SJSA1 (cell line): ENCODE measurements around the gene REV1. TPM values are rescaled to one million over a fixed set of nuclear protein-coding genes. Genes with fewer than 3 reads are reported as not detected.

Experiments used
- DNase-seq, 2 experiments: peaks; one replicate each; pipeline ENCODE4 v3.0.0-alpha.2; 2015 to 2020; ENCODE audit warnings: low spot score in 2 of 2, low read depth in 1 of 2
- H3K27ac ChIP-seq: fragments of 250-450 bp; sonication (Bioruptor Pico); 2 replicates; pipeline ENCODE4 v1.5.1; 2020; ENCODE audit warnings: mild to moderate bottlenecking, moderate library complexity
- H3K27me3 ChIP-seq: fragments of 250-450 bp; sonication (Bioruptor Pico); replicated peaks from 2 replicates; pipeline ENCODE4 v1.5.1; 2020; ENCODE audit warnings: mild to moderate bottlenecking, moderate library complexity
- H3K36me3 ChIP-seq: fragments of 250-450 bp; sonication (Bioruptor Pico); 2 replicates; pipeline ENCODE4 v1.5.1; 2020; ENCODE audit warnings: mild to moderate bottlenecking
- H3K4me1 ChIP-seq: fragments of 250-450 bp; sonication (Bioruptor Pico); replicated peaks from 2 replicates; pipeline ENCODE4 v1.6.1; 2021; ENCODE audit warnings: mild to moderate bottlenecking
- H3K4me3 ChIP-seq: fragments of 250-450 bp; sonication (Bioruptor Pico); 2 replicates; pipeline ENCODE4 v1.5.1; 2020; ENCODE audit warnings: mild to moderate bottlenecking
- H3K9me3 ChIP-seq: fragments of 250-450 bp; sonication (Bioruptor Pico); replicated peaks from 2 replicates; pipeline ENCODE4 v1.5.1; 2020; ENCODE audit warnings: mild to moderate bottlenecking
- total RNA-seq: library from RNA; depleted of rRNA; stranded (reverse); fragments of >200 nt; shearing (Covaris generic); gene quantifications from 2 replicates; pipeline ENCODE4 v1.2.3, GENCODE V29; 2014

REV1 gene
- total RNA-seq, 1 experiment from 2014 or later: 27.2 TPM

- no peaks in the 10 kb centered on the region for H3K27me3 ChIP-seq
- no peak for DNase-seq
- no peaks in the 10 kb centered on the region for H3K9me3 ChIP-seq
- no peaks in the 10 kb centered on the region for H3K4me1 ChIP-seq
- H3K4me3 ChIP-seq: no peak overlapping the region
- H3K27ac ChIP-seq: no peak overlapping the region
- H3K36me3 ChIP-seq: peaks cover 95% of the 10 kb centered on the region
Measured at GRCh38 chr2:99399063-99399462, 90.8 kb downstream of the REV1 start.

DNA sequence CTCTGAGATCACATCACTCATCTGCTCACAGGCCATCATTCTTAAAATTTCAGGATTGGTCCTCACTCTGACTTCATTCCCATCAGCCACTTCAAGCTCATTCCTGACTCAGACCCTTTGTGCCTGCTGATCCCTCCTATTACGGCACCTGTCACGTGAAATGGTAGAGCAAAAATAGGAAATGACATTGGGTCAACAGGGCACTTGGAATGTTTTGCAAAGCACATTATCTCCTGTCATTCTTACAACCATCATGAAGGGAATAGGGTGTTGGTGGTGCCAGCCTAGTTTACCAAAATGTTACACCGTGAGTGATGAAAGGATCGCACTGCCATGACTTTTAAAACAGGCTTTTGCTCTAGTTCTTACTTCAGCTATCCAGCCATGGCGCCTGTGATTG, 91.5 kb downstream of the REV1 start:
- Histone ChIP-seq H3K27ac (no peak overlapping the region), H3K27me3 (no peaks in the 10 kb centered on the region), H3K4me3 (no peak overlapping the region), H3K9me3 (no peaks in the 10 kb centered on the region), H3K4me1 (no peaks in the 10 kb centered on the region), H3K36me3 (peaks cover 95% of the 10 kb centered on the region)
- DNase-seq: no peak

DNA sequence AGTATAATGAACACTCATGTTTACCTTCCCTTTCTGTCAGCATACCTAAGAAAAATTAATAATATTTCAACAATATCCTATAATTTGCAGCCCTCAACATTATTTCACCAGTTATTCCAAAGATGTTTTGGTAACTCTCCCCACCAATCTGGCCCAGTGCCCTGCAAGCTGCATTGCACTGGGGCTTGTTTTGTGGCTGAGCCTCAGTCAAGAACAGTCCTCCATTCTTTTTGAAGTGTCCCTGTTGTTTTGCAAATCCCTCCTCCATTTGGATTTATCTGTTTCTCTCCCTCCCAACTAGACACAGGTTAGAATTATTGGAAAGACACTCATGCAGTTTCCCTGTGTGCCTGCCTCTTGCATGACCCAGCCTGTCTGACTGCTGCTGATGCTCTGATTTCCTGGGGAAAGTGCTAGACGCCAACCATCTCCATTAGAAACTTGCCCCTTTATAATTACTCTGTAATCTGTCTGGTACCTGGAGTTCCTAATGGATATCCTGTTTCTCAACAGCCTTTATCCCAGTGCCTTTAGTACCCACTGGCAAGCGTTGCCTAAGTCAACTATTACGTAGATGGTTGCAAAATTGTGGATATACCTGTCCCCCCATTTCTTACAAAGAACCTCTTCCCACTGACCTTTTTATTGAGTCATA, 92.4 kb downstream of the REV1 start:
- Histone ChIP-seq H3K9me3 (no peaks in the 10 kb centered on the region), H3K4me1 (no peaks in the 10 kb centered on the region), H3K27me3 (no peaks in the 10 kb centered on the region), H3K36me3 (peaks cover 96% of the 10 kb centered on the region), H3K27ac (no peak overlapping the region), H3K4me3 (no peak overlapping the region)
- no peak for DNase-seq

DNA sequence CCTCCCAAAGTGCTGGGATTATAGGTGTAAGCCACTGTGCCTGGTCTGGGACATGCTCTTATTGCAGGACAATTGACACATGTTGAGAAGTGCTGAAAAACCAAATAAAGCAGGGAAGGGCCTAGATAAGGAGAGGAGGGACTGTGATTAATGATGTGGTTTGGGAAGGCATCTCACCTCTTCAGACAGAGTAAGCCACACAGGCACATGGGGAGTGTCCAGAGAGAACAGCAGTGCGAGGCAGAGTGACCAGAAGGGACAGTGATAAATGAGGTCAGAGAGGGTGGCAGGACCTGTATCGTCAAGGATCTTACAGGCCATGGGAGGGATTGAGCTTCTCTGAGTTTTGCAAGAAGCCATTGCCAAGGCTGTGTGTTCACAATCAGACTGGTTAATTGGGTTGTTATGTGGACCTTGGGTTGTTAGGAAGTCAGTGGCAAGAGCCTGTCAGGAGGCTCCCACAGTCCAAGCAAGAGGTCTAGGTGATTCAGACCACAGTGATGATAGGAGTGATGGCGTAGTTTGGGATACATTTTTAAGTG, 94.2 kb downstream of the REV1 start:
- no peak overlapping the region for H3K27ac ChIP-seq
- DNase-seq: no peak
- H3K36me3 ChIP-seq: peaks cover 92% of the 10 kb centered on the region
- no peaks in the 10 kb centered on the region for H3K9me3 ChIP-seq
- no peaks in the 10 kb centered on the region for H3K4me1 ChIP-seq
- no peaks in the 10 kb centered on the region for H3K27me3 ChIP-seq
- no peak overlapping the region for H3K4me3 ChIP-seq

DNA sequence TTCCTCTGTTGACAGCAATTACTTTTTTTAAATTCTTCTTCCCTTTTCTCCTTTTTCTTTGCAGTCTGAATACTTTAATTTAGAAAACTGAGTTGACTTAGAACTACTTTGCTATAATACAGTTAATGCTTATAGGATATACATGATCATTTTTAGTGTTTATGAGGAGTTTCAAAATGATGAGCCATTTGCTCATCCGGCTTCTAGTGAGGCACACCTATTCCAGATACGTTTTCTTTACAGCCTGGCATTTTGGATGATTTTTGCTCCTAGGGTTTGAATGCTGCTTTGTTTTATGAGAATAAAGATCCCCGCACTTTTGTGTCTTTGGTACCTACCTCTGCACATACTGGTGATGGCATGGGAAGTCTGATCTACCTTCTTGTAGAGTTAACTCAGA, 99.9 kb downstream of the REV1 start:
- Histone ChIP-seq H3K9me3 (no peaks in the 10 kb centered on the region), H3K4me3 (no peak overlapping the region), H3K36me3 (peaks cover 55% of the 10 kb centered on the region), H3K27ac (no peak overlapping the region), H3K27me3 (no peaks in the 10 kb centered on the region), H3K4me1 (no peaks in the 10 kb centered on the region)
- DNase-seq: no peak

DNA sequence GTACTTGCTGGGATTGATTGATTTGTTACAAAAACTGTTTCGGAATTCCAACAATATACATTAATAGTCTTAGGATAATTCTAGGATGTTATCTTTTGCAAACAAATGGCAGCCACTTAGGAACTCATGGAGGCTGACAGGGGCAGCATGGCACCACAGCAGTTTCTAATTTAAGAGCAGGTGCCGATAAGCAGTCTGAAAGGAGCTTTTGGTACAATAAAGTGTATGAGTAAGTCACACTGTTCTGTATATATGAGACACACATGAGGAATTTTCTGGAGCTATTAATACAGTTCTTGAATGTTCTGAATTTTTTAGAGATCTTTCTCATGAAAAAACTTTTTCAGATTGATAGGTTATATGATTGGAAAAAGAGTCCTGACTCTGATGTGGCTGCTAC, 100.4 kb downstream of the REV1 start:
- H3K27ac ChIP-seq: no peak overlapping the region
- DNase-seq: no peak
- H3K4me3 ChIP-seq: no peak overlapping the region
- H3K9me3 ChIP-seq: no peaks in the 10 kb centered on the region
- H3K4me1 ChIP-seq: no peaks in the 10 kb centered on the region
- no peaks in the 10 kb centered on the region for H3K27me3 ChIP-seq
- peaks cover 54% of the 10 kb centered on the region for H3K36me3 ChIP-seq

GRCh38 chr2:99388892-99389291, 100.9 kb downstream of the REV1 start:
- DNase-seq: no peak
- Histone ChIP-seq H3K27ac (no peak overlapping the region), H3K4me3 (no peak overlapping the region), H3K27me3 (no peaks in the 10 kb centered on the region), H3K4me1 (no peaks in the 10 kb centered on the region), H3K36me3 (peaks cover 52% of the 10 kb centered on the region), H3K9me3 (no peaks in the 10 kb centered on the region)

DNA sequence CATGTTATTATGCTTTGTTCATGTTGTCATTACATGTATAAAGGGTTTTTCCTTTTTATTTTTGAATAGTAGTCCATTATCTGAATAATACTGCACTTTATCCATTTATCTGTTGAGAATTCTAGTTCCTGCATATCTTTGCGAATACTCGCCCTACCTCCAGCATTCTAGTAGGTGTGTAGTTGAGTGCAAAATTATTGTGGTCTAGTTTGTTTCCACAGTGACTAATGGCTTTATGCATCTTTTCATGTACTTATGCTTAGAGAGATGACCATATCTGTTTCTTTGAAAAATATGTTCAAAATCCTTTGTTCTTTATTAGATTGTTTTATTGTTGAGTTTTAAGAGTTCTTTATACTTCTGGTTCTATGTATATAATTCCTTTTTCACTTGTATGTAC, 103.8 kb downstream of the REV1 start:
- H3K27ac ChIP-seq: no peak overlapping the region
- no peak for DNase-seq
- no peaks in the 10 kb centered on the region for H3K27me3 ChIP-seq
- no peaks in the 10 kb centered on the region for H3K4me1 ChIP-seq
- H3K36me3 ChIP-seq: peaks cover 56% of the 10 kb centered on the region
- no peaks in the 10 kb centered on the region for H3K9me3 ChIP-seq
- no peak overlapping the region for H3K4me3 ChIP-seq

- H3K27ac ChIP-seq: no peak overlapping the region
- no peak for DNase-seq
- no peak overlapping the region for H3K4me3 ChIP-seq
- no peaks in the 10 kb centered on the region for H3K9me3 ChIP-seq
- peaks cover 72% of the 10 kb centered on the region for H3K36me3 ChIP-seq
- H3K27me3 ChIP-seq: no peaks in the 10 kb centered on the region
- H3K4me1 ChIP-seq: no peaks in the 10 kb centered on the region
Measured at GRCh38 chr2:99382143-99382542, 107.7 kb downstream of the REV1 start.

GRCh38 chr2:99380376-99381010, 109.3 kb downstream of the REV1 start:
- Histone ChIP-seq H3K4me1 (no peaks in the 10 kb centered on the region), H3K4me3 (no peak overlapping the region), H3K27me3 (no peaks in the 10 kb centered on the region), H3K9me3 (no peaks in the 10 kb centered on the region), H3K36me3 (peaks cover 80% of the 10 kb centered on the region), H3K27ac (no peak overlapping the region)
- DNase-seq: no peak

GRCh38 chr2:99377879-99378278, 111.9 kb downstream of the REV1 start:
- no peak overlapping the region for H3K27ac ChIP-seq
- DNase-seq: no peak
- H3K36me3 ChIP-seq: peaks cover 86% of the 10 kb centered on the region
- H3K9me3 ChIP-seq: no peaks in the 10 kb centered on the region
- no peaks in the 10 kb centered on the region for H3K4me1 ChIP-seq
- H3K4me3 ChIP-seq: no peak overlapping the region
- H3K27me3 ChIP-seq: no peaks in the 10 kb centered on the region

DNA sequence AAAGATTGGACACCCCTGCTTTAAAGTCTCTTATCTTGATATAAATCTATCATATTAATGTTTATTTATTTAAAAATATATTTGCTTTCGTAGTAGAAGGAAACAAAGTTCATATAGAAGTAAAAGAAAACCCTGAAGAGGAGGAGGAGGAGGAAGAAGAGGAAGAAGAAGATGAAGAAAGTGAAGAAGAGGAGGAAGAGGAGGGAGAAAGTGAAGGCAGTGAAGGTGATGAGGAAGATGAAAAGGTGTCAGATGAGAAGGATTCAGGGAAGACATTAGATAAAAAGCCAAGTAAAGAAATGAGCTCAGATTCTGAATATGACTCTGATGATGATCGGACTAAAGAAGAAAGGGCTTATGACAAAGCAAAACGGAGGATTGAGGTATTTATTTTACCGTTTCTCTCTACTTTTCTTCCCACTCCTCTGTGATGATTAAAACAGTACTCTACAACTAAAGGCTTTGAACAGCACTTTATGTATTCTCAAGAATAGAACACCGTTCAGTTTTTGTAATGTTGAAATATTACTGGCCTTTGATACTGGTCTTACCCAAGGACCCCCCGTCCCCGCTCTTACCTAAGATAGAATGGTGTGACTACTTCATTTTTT, 113.5 kb downstream of the REV1 start:
- no peak overlapping the region for H3K27ac ChIP-seq
- H3K9me3 ChIP-seq: no peaks in the 10 kb centered on the region
- no peaks in the 10 kb centered on the region for H3K27me3 ChIP-seq
- H3K4me1 ChIP-seq: no peaks in the 10 kb centered on the region
- no peak for DNase-seq
- peaks cover 86% of the 10 kb centered on the region for H3K36me3 ChIP-seq
- no peak overlapping the region for H3K4me3 ChIP-seq

DNA sequence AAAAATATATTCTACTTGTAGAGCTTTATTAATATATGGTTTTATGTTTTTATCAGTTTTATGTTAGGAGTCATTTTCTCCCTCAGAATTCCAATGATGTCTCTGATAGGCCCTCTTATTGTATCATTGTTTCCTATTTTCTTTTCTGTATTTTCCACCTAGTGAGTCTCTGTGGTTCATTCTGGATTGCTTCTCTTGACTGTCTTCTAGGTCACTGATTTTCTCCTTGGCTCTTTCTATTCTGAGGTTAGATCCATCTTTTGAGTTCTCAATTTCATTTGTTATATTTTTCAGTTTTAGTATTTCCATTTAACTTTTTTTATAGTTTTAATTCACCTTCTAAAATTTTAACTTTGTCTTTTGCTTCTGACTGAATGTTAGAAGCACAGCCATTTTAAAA, 115.1 kb downstream of the REV1 start:
- Histone ChIP-seq H3K36me3 (peaks cover 87% of the 10 kb centered on the region), H3K4me1 (no peaks in the 10 kb centered on the region), H3K27me3 (no peaks in the 10 kb centered on the region), H3K9me3 (no peaks in the 10 kb centered on the region), H3K4me3 (no peak overlapping the region), H3K27ac (no peak overlapping the region)
- DNase-seq: no peak

DNA sequence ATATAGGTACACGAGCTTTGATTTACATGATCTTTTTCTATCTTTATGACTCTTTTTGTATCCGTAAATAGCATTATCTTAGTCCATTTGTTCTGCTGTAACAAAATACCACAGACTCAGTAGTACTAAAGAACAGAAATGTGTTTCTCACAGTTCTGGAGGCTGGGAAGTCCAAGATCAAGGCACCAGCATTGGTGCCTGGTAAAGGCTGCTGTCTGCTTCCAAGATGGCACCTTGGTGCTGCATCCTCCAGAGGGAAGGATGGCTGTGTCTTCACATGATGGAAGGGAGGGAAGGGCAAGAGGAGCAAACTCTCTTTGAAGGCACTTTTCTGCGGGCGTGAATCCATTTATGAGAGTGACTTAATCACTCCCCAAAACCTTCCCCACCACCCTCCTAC, 116.7 kb downstream of the REV1 start:
- Histone ChIP-seq H3K36me3 (peaks cover 89% of the 10 kb centered on the region), H3K27me3 (no peaks in the 10 kb centered on the region), H3K4me1 (no peaks in the 10 kb centered on the region), H3K27ac (no peak overlapping the region), H3K9me3 (no peaks in the 10 kb centered on the region), H3K4me3 (no peak overlapping the region)
- DNase-seq: no peak
